ENCODE results near the gene SCRN1.

SCRN1 gene

GRCh38 chr7:29885626-29886025 is 104.0 kb downstream of the SCRN1 start:
- no peak for DNase-seq

DNA sequence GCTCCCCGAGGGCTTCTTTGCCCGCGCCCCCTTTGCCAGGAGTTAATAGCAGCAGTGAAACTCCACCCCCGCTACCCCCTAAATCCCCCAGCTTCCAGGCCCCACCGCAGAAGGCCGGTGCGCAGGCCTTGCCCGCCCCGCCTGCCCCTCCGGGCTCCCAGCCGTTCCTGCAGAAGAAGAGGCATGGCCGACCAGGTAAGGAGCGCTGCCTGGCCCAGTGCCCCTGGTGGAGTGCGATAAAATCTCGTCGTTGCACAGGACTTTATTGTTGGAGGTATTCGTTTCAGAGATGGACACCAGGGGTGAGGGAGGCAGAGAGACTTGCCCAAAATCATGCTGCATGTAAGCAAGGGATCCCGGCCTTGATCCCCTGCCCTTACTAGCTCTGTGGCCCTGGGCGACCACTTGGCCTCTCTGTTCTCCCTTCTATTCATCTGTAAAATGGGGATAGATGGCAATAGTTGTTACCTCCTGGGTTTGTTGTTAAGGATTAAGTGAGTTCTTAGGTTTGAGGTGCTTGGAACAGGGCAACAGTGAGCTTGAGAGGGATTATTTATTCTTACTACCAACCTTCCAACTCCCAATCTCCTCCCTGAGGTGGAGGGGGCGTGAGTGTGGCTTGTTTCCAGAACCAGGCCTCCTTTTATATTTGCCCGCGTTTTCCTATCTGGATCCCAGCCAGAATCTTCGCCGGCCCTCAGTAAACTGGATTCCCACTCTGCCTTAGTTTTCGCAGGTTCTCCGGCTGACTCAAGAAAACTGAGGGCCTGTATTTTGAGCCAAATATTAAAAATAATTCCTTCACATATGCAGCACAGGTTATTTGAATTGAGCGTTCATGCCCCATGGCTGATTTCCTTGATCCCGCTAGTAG is 105.0 kb downstream of the SCRN1 start:
- peak; percentile 17 for DNase-seq

DNA sequence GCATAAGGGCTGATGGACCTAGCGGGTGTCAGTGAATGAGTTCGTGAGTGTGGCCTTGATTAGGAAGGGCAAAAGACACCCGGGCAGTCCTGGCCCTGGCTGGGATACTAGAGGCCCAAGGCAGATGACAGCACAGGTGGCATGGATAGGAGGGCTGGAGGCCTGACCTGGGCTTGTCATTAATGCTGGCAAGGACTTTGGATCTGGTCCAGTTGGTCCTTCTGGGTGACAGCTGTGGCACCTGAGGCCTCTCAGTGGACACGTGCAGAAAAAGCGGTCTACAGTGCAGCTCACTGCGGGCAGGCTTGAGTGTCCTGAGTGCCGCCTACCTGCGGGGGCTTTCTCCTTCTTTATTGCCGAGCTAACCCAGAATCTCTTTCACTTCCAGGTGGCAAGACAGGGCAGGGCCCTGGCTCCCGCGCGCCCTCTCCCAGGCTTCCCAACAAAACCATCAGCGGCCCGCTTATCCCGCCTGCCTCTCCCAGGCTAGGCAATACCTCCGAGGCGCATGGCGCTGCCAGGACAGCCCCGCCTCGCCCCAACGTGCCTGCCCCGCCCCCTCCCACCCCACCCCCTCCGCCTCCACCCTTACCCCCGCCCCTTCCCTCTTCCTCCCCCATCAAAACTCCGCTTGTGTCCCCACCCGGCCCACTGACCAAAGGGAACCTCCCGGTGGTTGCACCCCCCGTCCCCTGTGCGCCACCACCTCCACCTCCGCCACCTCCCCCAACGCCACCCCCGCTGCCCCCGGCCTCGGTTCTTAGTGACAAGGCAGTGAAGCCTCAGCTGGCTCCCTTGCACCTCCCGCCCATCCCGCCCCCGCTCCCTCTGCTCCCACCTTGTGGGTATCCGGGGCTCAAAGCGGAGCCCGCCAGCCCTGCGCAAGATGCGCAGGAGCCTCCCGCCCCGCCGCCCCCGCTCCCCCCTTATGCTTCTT is 105.9 kb downstream of the SCRN1 start:
- DNase-seq: peak; percentile 15

DNA sequence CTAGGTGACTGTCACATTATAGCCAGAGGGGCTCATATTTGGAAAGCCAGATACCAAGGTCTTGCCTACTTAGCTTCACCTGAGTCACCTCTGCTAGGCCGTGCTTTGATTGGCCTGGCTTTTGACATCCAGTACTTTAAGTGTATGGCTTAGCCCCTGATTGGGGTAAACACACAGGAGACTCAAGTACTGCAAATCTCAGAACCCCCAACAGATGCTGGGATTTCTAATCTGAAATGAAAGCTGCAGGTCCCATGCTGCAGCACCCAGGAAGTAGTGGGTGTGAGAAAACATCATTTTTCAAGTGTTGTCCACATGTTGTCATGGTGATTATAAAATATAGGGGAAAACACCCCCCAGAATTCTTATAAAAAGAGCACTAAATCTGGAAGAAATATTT is 107.1 kb downstream of the SCRN1 start:
- no peak for DNase-seq

- DNase-seq: peak; percentile 29
Observed at GRCh38 chr7:29881724-29882123, 107.9 kb downstream of the SCRN1 start.

GRCh38 chr7:29879609-29880008 is 110.0 kb downstream of the SCRN1 start:
- DNase-seq: no peak

DNA sequence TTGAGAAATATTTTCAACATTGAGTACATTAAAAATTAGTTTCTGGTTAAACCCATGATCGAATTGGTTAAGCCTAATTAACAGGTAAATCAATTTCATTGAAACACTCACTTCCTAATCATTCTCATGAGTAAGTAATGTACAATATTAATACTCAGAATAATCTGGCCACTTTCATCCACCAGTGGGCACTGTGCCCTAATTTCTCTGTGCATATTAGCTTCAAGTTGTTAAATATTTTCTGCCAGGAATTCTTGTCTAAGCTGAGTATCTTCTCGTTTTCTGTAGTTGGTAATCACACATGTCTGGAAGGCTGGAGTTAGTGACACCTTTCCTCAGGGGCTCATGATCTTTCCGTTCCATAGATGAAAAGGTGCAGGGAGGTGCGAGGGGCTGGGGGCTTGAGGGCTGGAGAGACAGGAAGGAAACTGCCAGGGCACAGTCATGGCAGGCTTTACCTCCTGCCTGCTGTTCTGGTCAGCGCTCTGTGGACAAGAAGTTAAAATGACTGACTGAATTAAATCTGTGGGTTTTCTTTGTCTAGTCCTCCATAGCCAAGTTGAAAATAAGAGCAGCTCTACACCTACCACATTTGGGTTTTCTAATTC is 111.4 kb downstream of the SCRN1 start:
- DNase-seq: peak; percentile 11

DNA sequence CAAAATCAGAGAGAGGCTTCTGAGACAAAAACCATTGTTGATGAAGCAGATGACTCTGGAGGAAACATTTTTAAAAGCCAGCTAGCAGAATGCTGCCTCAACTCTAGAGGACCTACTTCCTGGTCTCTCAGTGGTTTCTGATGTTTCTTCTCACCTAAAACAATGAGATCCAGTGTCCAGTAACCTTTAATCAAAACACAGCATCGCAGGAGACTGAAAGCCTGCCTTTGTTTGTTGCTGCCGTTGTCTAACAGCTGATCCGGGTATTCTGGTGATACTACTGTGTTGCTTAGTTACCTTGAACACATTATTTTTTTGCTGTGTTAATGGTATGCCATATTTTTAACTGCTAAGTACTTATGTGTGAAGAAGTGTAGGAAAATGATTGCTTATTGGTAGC is 112.4 kb downstream of the SCRN1 start:
- DNase-seq: peak; percentile 23

GRCh38 chr7:29875741-29876140 is 113.9 kb downstream of the SCRN1 start:
- no peak for DNase-seq

GRCh38 chr7:29873644-29874294 is 115.8 kb downstream of the SCRN1 start:
- DNase-seq: no peak

GRCh38 chr7:29871787-29872398 is 117.7 kb downstream of the SCRN1 start:
- no peak for DNase-seq

All from NCI-H146 (cell line).